Measurements from ENCODE around the gene AATK. TPM values are rescaled to one million over a fixed set of nuclear protein-coding genes. Genes with fewer than 3 reads are reported as not detected.

AATK gene
- total RNA-seq, 2 experiments from 2014 or later, result 0.25 to 0.82 TPM

GRCh38 chr17:81189016-81189415 is 23.0 kb upstream of the AATK start:
- no peaks in the 10 kb centered on the region for H3K27me3 Mint-ChIP-seq
- CTCF ChIA-PET, result no interaction called here
- no peak for TF ChIP-seq CTCF (IDR thresholded peaks at IDR 0.05)
- H3K9me3 ChIP-seq (ENCODE audit: control insufficient read depth in 1 of 2, insufficient read depth in 1 of 2, low read length in 2 of 2), result peaks cover 0 to 1% of the 10 kb centered on the region in 2 experiments
- no peaks in the 10 kb centered on the region for H3K4me1 ChIP-seq (ENCODE audit: insufficient read depth, low read length)
- H3K4me3 ChIP-seq (ENCODE audit: low read length), result no peak overlapping the region
- DNase-seq (no peak), ATAC-seq (ENCODE audit: poor library complexity) (no peak)
- H3K4me1 Mint-ChIP-seq (ENCODE audit: low read depth), result no peaks in the 10 kb centered on the region
- no peaks in the 10 kb centered on the region for H3K36me3 ChIP-seq (ENCODE audit: insufficient read depth, low read length)
- no peak overlapping the region for H3K4me3 Mint-ChIP-seq
- no peaks in the 10 kb centered on the region for H3K27me3 ChIP-seq (ENCODE audit: control insufficient read depth in 1 of 2, insufficient read depth in 2 of 2, low read length in 2 of 2)
- intact Hi-C loops (cut with DNase I, micrococcal nuclease), result no loop called here
- POLR2A ChIA-PET, result no interaction called here
- H3K27ac ChIP-seq (ENCODE audit: low read depth in 1 of 2, low read length in 2 of 2), result no peak overlapping the region
- no peaks in the 10 kb centered on the region for H3K9me3 Mint-ChIP-seq
- no peak overlapping the region for H3K27ac Mint-ChIP-seq
- H3K36me3 Mint-ChIP-seq (ENCODE audit: low read depth), result peaks cover 4% of the 10 kb centered on the region

GRCh38 chr17:81188491-81188840 is 22.4 kb upstream of the AATK start:
- Histone ChIP-seq H3K36me3 (ENCODE audit: insufficient read depth, low read length) (no peaks in the 10 kb centered on the region), H3K9me3 (ENCODE audit: control insufficient read depth in 1 of 2, insufficient read depth in 1 of 2, low read length in 2 of 2) (peaks cover 0 to 6% of the 10 kb centered on the region in 2 experiments), H3K27ac (ENCODE audit: low read depth in 1 of 2, low read length in 2 of 2) (no peak overlapping the region), H3K4me1 (ENCODE audit: insufficient read depth, low read length) (no peaks in the 10 kb centered on the region), H3K27me3 (ENCODE audit: control insufficient read depth in 1 of 2, insufficient read depth in 2 of 2, low read length in 2 of 2) (no peaks in the 10 kb centered on the region), H3K4me3 (ENCODE audit: low read length) (no peak overlapping the region)
- Mint-ChIP-seq H3K9me3 (no peaks in the 10 kb centered on the region), H3K36me3 (ENCODE audit: low read depth) (peaks cover 4% of the 10 kb centered on the region), H3K4me1 (ENCODE audit: low read depth) (no peaks in the 10 kb centered on the region), H3K27ac (no peak overlapping the region), H3K27me3 (no peaks in the 10 kb centered on the region), H3K4me3 (no peak overlapping the region)
- intact Hi-C loops (cut with DNase I, micrococcal nuclease), result no loop called here
- TF ChIP-seq CTCF (IDR thresholded peaks at IDR 0.05), result no peak
- DNase-seq, result no peak
- POLR2A ChIA-PET, result no interaction called here
- no peak for ATAC-seq (ENCODE audit: poor library complexity)
- CTCF ChIA-PET, result no interaction called here

GRCh38 chr17:81187586-81188490 is 21.8 kb upstream of the AATK start:
- Mint-ChIP-seq H3K36me3 (ENCODE audit: low read depth) (peaks cover 4% of the 10 kb centered on the region), H3K4me3 (no peak overlapping the region), H3K27ac (no peak overlapping the region), H3K4me1 (ENCODE audit: low read depth) (no peaks in the 10 kb centered on the region), H3K9me3 (no peaks in the 10 kb centered on the region), H3K27me3 (no peaks in the 10 kb centered on the region)
- Histone ChIP-seq H3K36me3 (ENCODE audit: insufficient read depth, low read length) (no peaks in the 10 kb centered on the region), H3K9me3 (ENCODE audit: control insufficient read depth in 1 of 2, insufficient read depth in 1 of 2, low read length in 2 of 2) (peaks cover 0 to 8% of the 10 kb centered on the region in 2 experiments), H3K4me1 (ENCODE audit: insufficient read depth, low read length) (no peaks in the 10 kb centered on the region), H3K4me3 (ENCODE audit: low read length) (no peak overlapping the region), H3K27ac (ENCODE audit: low read depth in 1 of 2, low read length in 2 of 2) (no peak overlapping the region), H3K27me3 (ENCODE audit: control insufficient read depth in 1 of 2, insufficient read depth in 2 of 2, low read length in 2 of 2) (peaks cover 0 to 2% of the 10 kb centered on the region in 2 experiments)
- DNase-seq (no peak), ATAC-seq (ENCODE audit: poor library complexity) (no peak)
- ChIA-PET CTCF (no interaction called here), POLR2A (no interaction called here)
- TF ChIP-seq CTCF (IDR thresholded peaks at IDR 0.05), result no peak
- intact Hi-C loops (cut with DNase I, micrococcal nuclease), result no loop called here
